Nephron (organoid): Measurements from ENCODE around the gene ARMC9.
"Not testable (repeated sequence)": the region's sequence is repeated elsewhere in the genome, so short reads cannot be mapped to it uniquely, and the experiment has no call there.

Source experiments
- H3K27ac Mint-ChIP-seq, 3 experiments: 2 replicates each; pipeline ENCODE4 v1.8.0; 2020; ENCODE audit warnings: mixed read lengths in 3 of 3, mild to moderate bottlenecking in 2 of 3, moderate library complexity in 1 of 3
- H3K27me3 Mint-ChIP-seq: 2 replicates; pipeline ENCODE4 v1.8.0; 2021; ENCODE audit warnings: low read depth, mild to moderate bottlenecking, moderate library complexity, mixed read lengths
- H3K36me3 Mint-ChIP-seq: 2 replicates; pipeline ENCODE4 v1.8.0; 2020; ENCODE audit warnings: low read depth, mixed read lengths
- H3K4me1 Mint-ChIP-seq: 2 replicates; pipeline ENCODE4 v1.8.0; 2020; ENCODE audit warnings: mixed read lengths
- H3K4me3 Mint-ChIP-seq, 3 experiments: 2 replicates each; pipeline ENCODE4 v1.8.0; 2020; ENCODE audit warnings: mild to moderate bottlenecking in 3 of 3, mixed read lengths in 3 of 3, moderate library complexity in 2 of 3
- H3K9me3 Mint-ChIP-seq: 2 replicates; pipeline ENCODE4 v1.8.0; 2020; ENCODE audit warnings: mixed read lengths
- TF ChIP-seq, protein P1 (sequence below), 3 experiments: fragments of 200-600 bp; sonication (generic); IDR thresholded peaks; one replicate each; pipeline ENCODE4 v1.5.0; 2021; ENCODE audit warnings: antibody characterized with exemption in 3 of 3; ENCODE audit not compliant: unreplicated experiment in 3 of 3

The ARMC9 gene

DNA sequence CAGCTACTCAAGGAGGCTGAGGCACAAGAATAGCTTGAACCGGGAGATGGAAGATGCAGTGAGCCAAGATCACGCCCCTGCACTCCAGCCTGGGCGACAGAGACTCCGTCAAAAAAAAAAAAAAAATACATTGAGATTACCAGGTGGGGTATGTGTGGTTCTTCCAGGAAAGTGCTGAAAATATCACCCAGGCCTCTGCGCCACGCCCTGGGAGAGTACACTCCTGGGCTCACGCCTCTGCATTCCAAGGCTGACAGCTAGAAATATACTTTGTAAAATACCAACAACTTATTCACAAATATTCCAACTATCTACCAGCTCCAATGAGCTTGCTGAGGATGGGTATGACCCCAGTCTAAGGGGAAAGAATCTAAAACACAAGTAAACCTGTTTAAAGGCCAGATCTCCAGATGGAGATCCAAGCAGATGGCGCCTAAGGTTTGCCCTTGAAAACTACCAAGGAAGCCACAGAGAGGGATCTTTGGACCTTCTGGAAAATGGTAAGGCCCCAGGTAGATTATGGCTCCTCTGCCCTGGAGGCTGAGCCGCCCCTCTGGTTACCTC, 175.4 kb downstream of the ARMC9 start:
- Mint-ChIP-seq H3K36me3 (peaks cover 5% of the 10 kb centered on the region), H3K4me3 (no peak overlapping the region), H3K4me1 (peaks cover 16% of the 10 kb centered on the region), H3K27me3 (peaks cover 23% of the 10 kb centered on the region), H3K9me3 (no peaks in the 10 kb centered on the region), H3K27ac (no peak overlapping the region)
- TF ChIP-seq, protein P1, sequence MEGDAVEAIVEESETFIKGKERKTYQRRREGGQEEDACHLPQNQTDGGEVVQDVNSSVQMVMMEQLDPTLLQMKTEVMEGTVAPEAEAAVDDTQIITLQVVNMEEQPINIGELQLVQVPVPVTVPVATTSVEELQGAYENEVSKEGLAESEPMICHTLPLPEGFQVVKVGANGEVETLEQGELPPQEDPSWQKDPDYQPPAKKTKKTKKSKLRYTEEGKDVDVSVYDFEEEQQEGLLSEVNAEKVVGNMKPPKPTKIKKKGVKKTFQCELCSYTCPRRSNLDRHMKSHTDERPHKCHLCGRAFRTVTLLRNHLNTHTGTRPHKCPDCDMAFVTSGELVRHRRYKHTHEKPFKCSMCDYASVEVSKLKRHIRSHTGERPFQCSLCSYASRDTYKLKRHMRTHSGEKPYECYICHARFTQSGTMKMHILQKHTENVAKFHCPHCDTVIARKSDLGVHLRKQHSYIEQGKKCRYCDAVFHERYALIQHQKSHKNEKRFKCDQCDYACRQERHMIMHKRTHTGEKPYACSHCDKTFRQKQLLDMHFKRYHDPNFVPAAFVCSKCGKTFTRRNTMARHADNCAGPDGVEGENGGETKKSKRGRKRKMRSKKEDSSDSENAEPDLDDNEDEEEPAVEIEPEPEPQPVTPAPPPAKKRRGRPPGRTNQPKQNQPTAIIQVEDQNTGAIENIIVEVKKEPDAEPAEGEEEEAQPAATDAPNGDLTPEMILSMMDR (IDR thresholded peaks at IDR 0.05; ENCODE audit: unreplicated experiment in 3 of 3): no peak

DNA sequence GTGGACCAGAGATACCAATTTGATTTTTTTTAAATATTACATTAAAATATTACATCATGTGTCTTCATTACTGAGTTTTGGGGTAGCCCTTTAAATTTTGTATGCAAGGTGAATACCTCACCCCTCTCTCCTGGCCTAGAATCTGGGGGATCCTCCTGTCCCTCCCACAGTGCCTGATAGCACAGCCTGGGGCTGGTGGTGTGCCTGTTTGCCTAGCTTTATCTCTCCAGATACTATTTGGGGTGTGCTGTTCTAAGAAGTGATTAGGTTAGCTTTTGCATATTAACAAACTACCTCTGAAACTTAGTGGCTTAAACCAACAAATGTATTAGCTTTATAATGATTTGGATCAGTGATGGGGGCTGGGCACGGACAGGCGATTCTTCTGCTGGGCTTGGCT, 176.3 kb downstream of the ARMC9 start:
- no peaks in the 10 kb centered on the region for H3K9me3 Mint-ChIP-seq
- peaks cover 16% of the 10 kb centered on the region for H3K4me1 Mint-ChIP-seq
- TF ChIP-seq, protein P1 (IDR thresholded peaks at IDR 0.05; ENCODE audit: unreplicated experiment in 3 of 3): no peak
- peaks cover 25% of the 10 kb centered on the region for H3K27me3 Mint-ChIP-seq
- no peak overlapping the region for H3K4me3 Mint-ChIP-seq
- peaks cover 5% of the 10 kb centered on the region for H3K36me3 Mint-ChIP-seq
- no peak overlapping the region for H3K27ac Mint-ChIP-seq

DNA sequence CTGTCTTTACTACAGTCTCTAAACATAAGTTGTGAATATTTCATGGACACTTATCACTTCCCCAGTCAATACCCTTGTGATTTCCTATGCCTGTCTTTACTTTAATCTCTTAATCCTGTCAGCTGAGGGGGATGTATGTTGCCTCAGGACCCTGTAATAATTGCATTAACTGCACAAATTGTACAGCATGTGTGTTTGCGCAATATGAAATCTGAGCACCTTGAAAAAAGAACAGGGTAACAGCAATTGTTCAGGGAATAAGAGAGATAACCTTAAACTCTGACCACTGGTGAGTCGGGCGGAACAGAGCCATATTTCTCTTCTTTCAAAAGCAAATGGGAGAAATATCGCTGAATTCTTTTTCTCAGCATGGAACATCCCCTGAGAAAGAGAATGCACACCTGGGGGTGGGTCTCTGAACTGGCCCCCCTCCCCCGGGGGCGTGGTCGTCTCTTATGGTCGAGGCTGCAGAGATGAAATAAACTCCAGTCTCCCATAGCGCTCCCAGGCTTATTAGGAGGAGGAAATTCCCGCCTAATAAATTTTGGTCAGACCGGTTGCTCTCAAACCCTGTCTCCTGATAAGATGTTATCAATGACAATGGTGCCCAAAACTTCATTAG, 177.7 kb downstream of the ARMC9 start:
- not testable (repeated sequence) for H3K9me3 Mint-ChIP-seq, H3K27ac Mint-ChIP-seq, H3K4me3 Mint-ChIP-seq, H3K36me3 Mint-ChIP-seq
- Mint-ChIP-seq H3K27me3 (peaks cover 30% of the 10 kb centered on the region), H3K4me1 (peaks cover 16% of the 10 kb centered on the region)

DNA sequence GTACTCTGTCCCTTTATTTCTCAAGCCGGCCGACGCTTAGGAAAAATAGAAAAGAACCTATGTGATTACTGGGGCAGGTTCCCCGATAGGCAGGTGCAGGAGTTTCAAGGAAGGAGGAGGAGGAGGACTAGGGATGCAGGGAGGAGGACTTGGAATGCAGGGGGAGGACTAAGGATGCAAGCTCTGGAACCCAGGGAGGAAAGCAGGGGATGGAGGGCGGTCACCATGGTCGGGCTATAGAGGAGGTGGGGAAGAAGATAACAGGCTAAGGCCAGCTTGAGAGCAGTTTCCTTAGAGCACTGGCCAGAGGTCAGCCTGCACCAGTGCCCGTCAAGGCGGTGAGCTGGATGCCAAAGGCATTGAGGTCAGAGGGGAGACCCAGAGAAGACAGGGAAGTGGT, 178.4 kb downstream of the ARMC9 start:
- H3K9me3 Mint-ChIP-seq: no peaks in the 10 kb centered on the region
- peaks cover 16% of the 10 kb centered on the region for H3K4me1 Mint-ChIP-seq
- TF ChIP-seq, protein P1 (IDR thresholded peaks at IDR 0.05; ENCODE audit: unreplicated experiment in 3 of 3): no peak
- H3K4me3 Mint-ChIP-seq: no peak overlapping the region
- peaks cover 5% of the 10 kb centered on the region for H3K36me3 Mint-ChIP-seq
- peaks cover 30% of the 10 kb centered on the region for H3K27me3 Mint-ChIP-seq
- peak overlapping the region in 1 of 3 experiments; percentile 40 for H3K27ac Mint-ChIP-seq

DNA sequence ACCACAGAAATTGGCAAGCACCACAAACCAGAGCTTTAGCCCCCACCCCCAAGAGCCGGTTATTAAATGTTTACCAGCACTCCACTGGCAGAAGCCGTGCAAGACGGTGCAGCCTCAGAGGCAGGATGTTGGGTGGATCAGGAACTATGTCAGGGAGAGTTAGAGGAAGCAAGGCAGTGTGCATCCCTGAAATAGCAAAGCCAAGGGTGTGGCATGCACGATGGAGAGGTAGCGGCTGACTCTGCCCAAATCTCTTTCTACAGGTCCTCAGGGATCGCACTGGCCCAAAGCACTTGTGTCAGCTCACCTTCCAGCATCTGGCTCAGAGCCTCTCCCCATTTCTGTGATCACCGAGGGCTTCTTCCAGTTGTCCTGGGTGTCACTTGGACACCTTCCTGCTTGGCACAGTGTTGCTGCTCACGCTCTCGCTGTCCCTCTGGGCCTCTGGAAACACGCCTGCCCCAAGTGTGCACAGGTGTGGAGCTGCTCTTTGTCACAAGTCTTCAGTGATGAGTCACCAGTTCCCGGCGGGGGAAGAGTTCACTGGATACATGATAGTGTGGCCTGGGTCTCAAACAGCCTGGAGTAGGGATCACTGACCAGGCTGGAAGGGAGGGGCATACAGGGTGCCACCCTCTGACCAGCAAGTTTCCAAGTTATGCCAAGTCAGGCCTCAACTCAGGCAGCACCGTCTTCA, 179.7 kb downstream of the ARMC9 start:
- Mint-ChIP-seq H3K4me3 (no peak overlapping the region), H3K36me3 (no peaks in the 10 kb centered on the region), H3K4me1 (peaks cover 16% of the 10 kb centered on the region), H3K9me3 (no peaks in the 10 kb centered on the region), H3K27ac (no peak overlapping the region), H3K27me3 (peaks cover 30% of the 10 kb centered on the region)
- TF ChIP-seq, protein P1 (IDR thresholded peaks at IDR 0.05; ENCODE audit: unreplicated experiment in 3 of 3): no peak

DNA sequence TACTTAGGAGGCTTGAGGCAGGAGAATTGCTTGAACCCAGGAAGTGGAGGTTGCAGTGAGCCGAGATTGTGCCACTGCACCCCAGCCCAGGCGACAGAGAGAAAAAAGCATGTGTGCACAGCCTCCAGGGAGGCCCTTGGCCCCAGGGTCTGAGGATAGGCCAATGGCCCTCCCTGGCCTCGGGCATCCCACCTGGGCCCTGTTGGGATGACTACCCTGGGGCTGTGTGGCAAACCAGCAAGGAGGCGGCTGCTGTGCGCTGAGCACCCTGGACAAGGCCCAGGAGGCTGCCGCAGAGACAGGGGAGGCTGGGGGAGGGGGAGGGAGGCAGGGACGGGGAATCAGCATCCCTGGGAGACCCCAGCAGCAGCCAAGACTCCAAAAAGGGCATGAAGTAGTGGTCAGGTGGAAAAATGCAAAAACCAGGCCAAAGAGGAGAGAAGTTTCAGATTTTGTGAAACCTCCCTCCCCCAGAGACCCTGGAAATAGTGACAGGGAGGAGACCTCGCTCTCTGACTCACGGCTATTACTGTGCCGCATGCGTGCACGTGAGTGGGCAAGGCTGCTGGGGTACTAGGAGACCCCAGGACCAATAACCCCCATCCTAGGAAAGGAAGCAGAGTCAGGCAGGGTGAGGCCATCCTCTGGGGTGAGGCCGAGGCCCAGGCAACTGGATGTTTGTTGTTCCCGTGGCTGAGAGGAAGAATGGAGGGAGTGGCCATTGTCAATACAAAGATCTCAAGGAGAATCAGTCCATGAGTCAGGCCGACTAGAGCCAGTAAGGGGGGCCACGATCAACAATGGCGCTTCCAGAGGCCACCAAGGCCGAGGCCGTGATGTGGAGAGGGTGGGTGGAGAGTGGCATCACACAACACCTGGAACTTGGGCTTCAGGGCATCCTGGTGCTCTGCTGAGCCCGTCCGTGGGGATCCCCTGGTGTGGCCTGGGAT, 181.1 kb downstream of the ARMC9 start:
- TF ChIP-seq, protein P1 (IDR thresholded peaks at IDR 0.05; ENCODE audit: unreplicated experiment in 3 of 3): no peak
- peaks cover 30% of the 10 kb centered on the region for H3K27me3 Mint-ChIP-seq
- peaks cover 16% of the 10 kb centered on the region for H3K4me1 Mint-ChIP-seq
- H3K27ac Mint-ChIP-seq: no peak overlapping the region
- H3K4me3 Mint-ChIP-seq: no peak overlapping the region
- H3K9me3 Mint-ChIP-seq: peaks cover 5% of the 10 kb centered on the region
- no peaks in the 10 kb centered on the region for H3K36me3 Mint-ChIP-seq
